Measurements from ENCODE around the gene REC8.

The REC8 gene

GRCh38 chr14:24160499-24160849, 11.4 kb upstream of the REC8 start:
- DNase-seq: no peak

- DNase-seq: peak; percentile 84
Observed at GRCh38 chr14:24160850-24161804, 10.8 kb upstream of the REC8 start, which contains the start of gene IRF9. TSS of gene IRF9 (plus strand) at chr14:24161265. CDS start at chr14:24162145, 880 bp downstream.

- DNase-seq: no peak
Observed at GRCh38 chr14:24162093-24162492, 9.8 kb upstream of the REC8 start.

GRCh38 chr14:24164518-24164991, 7.3 kb upstream of the REC8 start:
- DNase-seq: no peak

- no peak for DNase-seq
Observed at GRCh38 chr14:24165785-24166184, 6.1 kb upstream of the REC8 start.

- no peak for DNase-seq
Observed at GRCh38 chr14:24167469-24168114, 4.3 kb upstream of the REC8 start.

GRCh38 chr14:24172261-24172860, 481 bp downstream of the REC8 start:
- no peak for DNase-seq

GRCh38 chr14:24172871-24173281, 996 bp downstream of the REC8 start:
- no peak for DNase-seq

GRCh38 chr14:24176599-24176998, 4.7 kb downstream of the REC8 start:
- DNase-seq: no peak

GRCh38 chr14:24177041-24177825, 5.4 kb downstream of the REC8 start:
- no peak for DNase-seq

- DNase-seq: no peak
Observed at GRCh38 chr14:24177891-24178290, 6.0 kb downstream of the REC8 start.

- DNase-seq: no peak
Observed at GRCh38 chr14:24178399-24179178, 6.7 kb downstream of the REC8 start.

GRCh38 chr14:24179294-24179960, 7.5 kb downstream of the REC8 start:
- no peak for DNase-seq

GRCh38 chr14:24179961-24180796, 8.3 kb downstream of the REC8 start:
- DNase-seq: no peak

GRCh38 chr14:24181371-24182077, 9.6 kb downstream of the REC8 start:
- DNase-seq: no peak

GRCh38 chr14:24182110-24182882, 10.4 kb downstream of the REC8 start:
- no peak for DNase-seq

GRCh38 chr14:24183014-24183481, 11.2 kb downstream of the REC8 start:
- DNase-seq: no peak

- DNase-seq: no peak
Observed at GRCh38 chr14:24184104-24184970, 12.5 kb downstream of the REC8 start.
